Heart right ventricle (tissue), 16 donors: ENCODE results near the gene KY. TPM values are rescaled to one million over a fixed set of nuclear protein-coding genes. Genes with fewer than 3 reads are reported as not detected.
A peak's percentile ranks its signal among the peaks of the same experiment; 100 is the strongest.

Source experiments
- ATAC-seq, 8 donors: fragments of 200-7000 bp; cut with Tn5 transposase; one replicate each; pipeline ENCODE4 v1.9.1; 2020; ENCODE audit warnings: mild to moderate bottlenecking in 8 of 8, moderate library complexity in 8 of 8, moderate number of reproducible peaks in 1 of 8
- DNase-seq, 2 donors: peaks; one replicate each; pipeline ENCODE4 v3.0.0-alpha.2; 2020
- H3K27ac ChIP-seq, 10 donors: fragments of 200-600 bp; sonication (generic) in 2 of 10; one replicate each; pipeline versions ENCODE4 v1.5.0 to v1.8.0; 2020 to 2022; ENCODE audit warnings: mild to moderate bottlenecking in 3 of 10
- H3K27me3 ChIP-seq, 7 donors: fragments of 200-600 bp; one replicate each; pipeline ENCODE4 v1.8.0; 2021 to 2022; ENCODE audit warnings: mild to moderate bottlenecking in 2 of 7
- H3K36me3 ChIP-seq, 9 donors: fragments of 200-600 bp; sonication (generic) in 1 of 9; one replicate each; pipeline versions ENCODE4 v1.5.0 to v1.8.0; 2020 to 2022; ENCODE audit warnings: mild to moderate bottlenecking in 2 of 9
- H3K4me1 ChIP-seq, 9 donors: fragments of 200-600 bp; sonication (generic) in 1 of 9; one replicate each; pipeline versions ENCODE4 v1.5.0 to v1.8.0; 2020 to 2022; ENCODE audit warnings: mild to moderate bottlenecking in 4 of 9
- H3K4me3 ChIP-seq, 10 donors: fragments of 200-600 bp; sonication (generic) in 2 of 10; one replicate each; pipeline versions ENCODE4 v1.5.0 to v1.8.0; 2020 to 2022; ENCODE audit warnings: mild to moderate bottlenecking in 7 of 10, moderate library complexity in 2 of 10
- H3K9me3 ChIP-seq, 11 donors: fragments of 200-600 bp in 10 of 11; sonication (generic) in 2 of 11; one replicate each; pipeline versions ENCODE4 v1.5.0 to v1.8.0; 2013 to 2022; ENCODE audit warnings: mild to moderate bottlenecking in 2 of 11, control low read depth in 1 of 11, moderate library complexity in 1 of 11
- WGBS, 2 donors: extraction: QIAGEN DNeasy Blood & Tissue Kit; methylation state at CpG; one replicate each; pipeline ENCODE4 v1.1.7; 2013; ENCODE audit warnings: inconsistent platforms in 1 of 2; 5-methylcytosine and 5-hydroxymethylcytosine counted together
- intact Hi-C, 10 donors: fragments of 100-400 bp; cut with DNase I; formaldehyde crosslinking; loops; one replicate each; pipeline versions ENCODE4 v1.11.1 to v1.14.2; 2022
- polyA plus RNA-seq, 2 donors: library from polyadenylated mRNA; stranded (reverse); fragments of 200-250 nt; gene quantifications; one replicate each; pipeline ENCODE4 v1.2.3, GENCODE V29; 2013
- total RNA-seq, 10 donors: library from RNA; stranded (reverse); fragmentation: NEBNext Ultra II Directional in 3 of 10; extraction: Animal tissue kit (Norgen Biotek cat#: 25700) in 3 of 10; gene quantifications; one replicate each; pipeline versions ENCODE4 v1.2.1 to v1.2.4, GENCODE V29; 2021 to 2023
- TF ChIP-seq, protein P1 (sequence below), 9 donors: fragments of 200-600 bp; sonication (generic) in 2 of 9; IDR thresholded peaks; one replicate each; pipeline versions ENCODE4 v1.5.0 to v1.8.0; 2021 to 2022; ENCODE audit warnings: antibody characterized with exemption in 9 of 9, mild to moderate bottlenecking in 5 of 9, moderate library complexity in 1 of 9
- donor health status: Arrhythmogenic right ventricular cardiomyopathy.
- donor health status: ischemic (EF 13 %, LVEDD 7.1; RV severe dilation, severe dysfunction).
- donor health status: healthy with polysubstance abuse.
- donor health status: DM: no; HTN: yes; CAD: no.
- donor health status: DM: no; HTN: no; CAD: no.
- donor health status: ischemic (EF 25% LVEDD 6.9; RV normal size, moderate dysfunction).
- donor health status: ischemic (EF 25% LVEDD 5.7; RV mildly dilated, moderate dysfunction).
- donor health status: healthy.
- donor health status: DM: yes; HTN: yes; CAD: no.
- donor health status: Ischemic cardiomyopathy.
- donor health status: ischemic (EF 35%, LVEDD 5.7; RV mildly dilated, moderate dysfunction).
- donor health status: nonischemic (EF 11% LVEDD 7.7; RV severe dilation, severe dysfunction).
- donor health status: DM: yes; HTN: yes; CAD: no.
- donor health status: PGD.
- donor health status: ischemic (EF 29% LVEDD 5.4; RV normal size, mild dysfunction).
- donor health status: nonischemic (EF 23%, LVEDD 6.1; RV moderate dilation, normal function).

Gene KY
- total and polyA plus RNA-seq, 12 donors, result 0.46 to 24.3 (median 8.2) TPM

- intact Hi-C loops, result loop anchor here in 3 of 10 donors (5.0 to 10.0 kb wide), 3 partner anchors 51 to 57 kb away; no protein-coding TSS in a partner anchor
- DNase-seq, result no peak
- WGBS, 2 donors, result 44 to 65% methylated on average over 11 of the region's 11 CpGs
- TF ChIP-seq, protein P1, sequence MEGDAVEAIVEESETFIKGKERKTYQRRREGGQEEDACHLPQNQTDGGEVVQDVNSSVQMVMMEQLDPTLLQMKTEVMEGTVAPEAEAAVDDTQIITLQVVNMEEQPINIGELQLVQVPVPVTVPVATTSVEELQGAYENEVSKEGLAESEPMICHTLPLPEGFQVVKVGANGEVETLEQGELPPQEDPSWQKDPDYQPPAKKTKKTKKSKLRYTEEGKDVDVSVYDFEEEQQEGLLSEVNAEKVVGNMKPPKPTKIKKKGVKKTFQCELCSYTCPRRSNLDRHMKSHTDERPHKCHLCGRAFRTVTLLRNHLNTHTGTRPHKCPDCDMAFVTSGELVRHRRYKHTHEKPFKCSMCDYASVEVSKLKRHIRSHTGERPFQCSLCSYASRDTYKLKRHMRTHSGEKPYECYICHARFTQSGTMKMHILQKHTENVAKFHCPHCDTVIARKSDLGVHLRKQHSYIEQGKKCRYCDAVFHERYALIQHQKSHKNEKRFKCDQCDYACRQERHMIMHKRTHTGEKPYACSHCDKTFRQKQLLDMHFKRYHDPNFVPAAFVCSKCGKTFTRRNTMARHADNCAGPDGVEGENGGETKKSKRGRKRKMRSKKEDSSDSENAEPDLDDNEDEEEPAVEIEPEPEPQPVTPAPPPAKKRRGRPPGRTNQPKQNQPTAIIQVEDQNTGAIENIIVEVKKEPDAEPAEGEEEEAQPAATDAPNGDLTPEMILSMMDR (IDR thresholded peaks at IDR 0.05), result peak in 3 of 9 donors; percentile 10 to 21 (median 16)
- Histone ChIP-seq H3K27ac (peak overlapping the region in 8 of 10 donors; percentile 25 to 75 (median 57)), H3K36me3 (no peaks in the 10 kb centered on the region), H3K4me3 (no peak overlapping the region), H3K9me3 (no peaks in the 10 kb centered on the region), H3K4me1 (peaks cover 0 to 67% (median 21%) of the 10 kb centered on the region in 9 donors), H3K27me3 (no peaks in the 10 kb centered on the region)
- peak; percentile 39 to 81 (median 66) for ATAC-seq
Measured at GRCh38 chr3:134697830-134698689, 47.2 kb upstream of the KY start.

DNA sequence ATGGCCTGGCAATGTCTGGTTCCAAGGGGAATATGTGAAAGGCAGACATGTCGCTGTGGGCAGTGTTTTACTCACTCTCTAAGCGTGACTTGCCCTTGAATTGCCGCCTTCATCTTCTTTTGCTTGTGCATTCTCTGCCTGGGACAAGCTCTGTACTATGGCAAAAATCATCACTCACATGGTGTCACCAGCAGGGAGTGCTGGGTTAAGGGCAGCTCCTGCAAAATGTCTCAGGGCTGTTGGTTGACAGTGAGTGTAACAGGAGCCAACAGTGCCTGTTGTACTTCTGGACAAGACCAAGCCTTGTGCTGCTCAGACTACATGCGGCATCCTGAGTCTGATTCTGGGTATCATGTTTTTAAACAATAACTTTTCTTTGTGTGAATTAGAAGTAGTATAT is 45.3 kb upstream of the KY start:
- peak; percentile 39 to 89 (median 68) for ATAC-seq
- Histone ChIP-seq H3K27me3 (no peaks in the 10 kb centered on the region), H3K27ac (peak overlapping the region in 9 of 10 donors; percentile 12 to 75 (median 50)), H3K9me3 (no peaks in the 10 kb centered on the region), H3K4me3 (no peak overlapping the region), H3K4me1 (peaks cover 0 to 68% (median 21%) of the 10 kb centered on the region in 9 donors), H3K36me3 (no peaks in the 10 kb centered on the region)
- intact Hi-C loops, result loop anchor here in 3 of 10 donors (5.0 to 10.0 kb wide), 3 partner anchors 49 to 59 kb away; no protein-coding TSS in a partner anchor
- TF ChIP-seq, protein P1 (IDR thresholded peaks at IDR 0.05), result no peak
- WGBS, 2 donors, result 51 to 62% methylated on average over 4 of the region's 4 CpGs
- DNase-seq, result peak in 1 of 2 donors; percentile 26

DNA sequence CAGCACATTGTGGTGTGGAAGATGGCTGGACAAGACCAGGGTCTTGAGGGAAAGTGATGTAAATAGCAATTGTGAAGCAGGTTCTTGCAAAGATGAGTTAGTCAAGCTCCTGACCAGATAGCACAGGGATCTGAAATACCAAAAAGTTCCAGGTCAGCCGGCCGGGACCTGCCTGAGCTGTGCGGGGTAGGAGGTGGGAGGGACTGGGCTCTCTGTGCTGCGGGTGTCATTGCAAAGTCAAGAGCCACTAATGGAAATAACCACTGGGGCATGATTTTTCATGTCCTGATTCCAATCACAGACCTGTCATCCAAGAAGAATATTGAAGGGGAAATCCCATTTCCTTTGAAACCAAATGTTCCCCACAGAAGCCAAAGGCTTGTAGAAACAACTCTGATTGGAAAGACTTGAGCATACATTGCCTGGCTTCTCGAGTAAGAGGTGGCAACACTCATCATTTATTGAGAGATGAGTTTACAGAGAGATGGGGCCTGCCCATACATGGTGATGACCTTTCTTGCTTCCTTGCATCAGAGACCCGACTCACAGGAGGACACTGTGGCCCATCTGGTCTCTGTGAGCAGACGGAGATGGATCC is 44.2 kb upstream of the KY start:
- no peak for DNase-seq
- Histone ChIP-seq H3K9me3 (no peaks in the 10 kb centered on the region), H3K27me3 (no peaks in the 10 kb centered on the region), H3K36me3 (no peaks in the 10 kb centered on the region), H3K27ac (peak overlapping the region in 5 of 10 donors; percentile 61 to 75 (median 69)), H3K4me1 (peaks cover 0 to 68% (median 21%) of the 10 kb centered on the region in 9 donors), H3K4me3 (no peak overlapping the region)
- 53 to 58% methylated on average over 7 of the region's 7 CpGs for WGBS, 2 donors
- TF ChIP-seq, protein P1 (IDR thresholded peaks at IDR 0.05), result no peak
- intact Hi-C loops, result loop anchor here in 4 of 10 donors (5.0 to 10.0 kb wide), 4 partner anchors 43 to 60 kb away; partner anchors contain the start of gene KY (in 1 of the 4)
- no peak for ATAC-seq

DNA sequence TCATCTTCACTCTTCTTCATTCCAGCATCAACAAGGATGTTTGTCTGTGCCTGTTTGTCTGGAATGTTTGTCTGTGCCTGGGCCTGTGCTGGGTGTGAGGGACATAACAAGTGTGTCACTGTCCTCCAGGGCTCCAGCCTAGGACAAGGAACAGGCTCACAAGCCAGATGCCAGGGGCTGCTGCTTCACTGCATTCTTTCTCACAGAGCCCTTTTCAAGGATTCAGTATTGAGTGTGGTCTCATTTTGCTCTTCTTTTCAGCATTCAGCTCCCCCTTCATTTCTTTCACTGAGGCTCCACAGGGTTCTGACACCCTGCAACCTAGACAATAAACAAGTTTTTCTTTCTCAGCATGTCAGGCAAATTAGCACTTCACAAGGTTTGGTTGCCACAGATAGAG is 43.6 kb upstream of the KY start:
- ATAC-seq, result no peak
- H3K27ac ChIP-seq, result peak overlapping the region in 7 of 10 donors; percentile 26 to 81 (median 61)
- intact Hi-C loops, result loop anchor here in 2 of 10 donors (5.0 to 10.0 kb wide), 2 partner anchors 42 to 60 kb away; partner anchors contain the start of gene KY (in 1 of the 2)

More for the DNA sequence above, 43.6 kb upstream of the KY start:
- Histone ChIP-seq H3K4me1 (peaks cover 0 to 63% (median 21%) of the 10 kb centered on the region in 9 donors), H3K27me3 (no peaks in the 10 kb centered on the region), H3K36me3 (no peaks in the 10 kb centered on the region), H3K9me3 (no peaks in the 10 kb centered on the region), H3K4me3 (no peak overlapping the region)
- TF ChIP-seq, protein P1 (IDR thresholded peaks at IDR 0.05), result no peak
- DNase-seq, result no peak
